Activated CD4-positive, CD25-positive, alpha-beta regulatory T cell treated with anti-CD3 and anti-CD28 coated beads, Interleukin-2, amount 50 U/mL, for 16 hours (primary cell): Measurements from ENCODE around the gene PLA2G4B.
A peak's percentile ranks its signal among the peaks of the same experiment; 100 is the strongest.

Experiments
- DNase-seq: peaks from one replicate; pipeline ENCODE4 v3.0.0-alpha.2; 2020; ENCODE audit warnings: low read depth, low spot score

PLA2G4B gene

DNA sequence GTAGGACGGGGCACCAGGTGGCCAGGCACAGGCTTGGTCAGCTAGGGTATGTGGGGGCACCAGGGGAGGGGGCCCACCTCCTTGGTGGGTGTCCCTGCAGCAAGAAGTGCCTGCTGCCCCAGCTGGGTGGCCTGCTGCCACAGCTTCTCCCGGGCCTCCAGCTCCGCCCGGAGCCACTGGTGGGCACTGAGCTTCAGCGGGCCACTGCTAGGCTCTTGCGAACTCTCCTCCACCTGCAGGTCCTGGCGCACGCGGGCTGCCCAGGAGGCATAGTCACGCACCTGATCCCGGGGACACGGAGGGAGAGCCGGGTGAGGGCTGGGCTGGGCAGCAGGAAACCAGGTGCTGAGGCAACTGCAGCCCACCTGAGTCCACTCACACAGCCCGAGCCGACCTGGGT lies 29.7 kb downstream of the PLA2G4B start:
- DNase-seq, result no peak

DNA sequence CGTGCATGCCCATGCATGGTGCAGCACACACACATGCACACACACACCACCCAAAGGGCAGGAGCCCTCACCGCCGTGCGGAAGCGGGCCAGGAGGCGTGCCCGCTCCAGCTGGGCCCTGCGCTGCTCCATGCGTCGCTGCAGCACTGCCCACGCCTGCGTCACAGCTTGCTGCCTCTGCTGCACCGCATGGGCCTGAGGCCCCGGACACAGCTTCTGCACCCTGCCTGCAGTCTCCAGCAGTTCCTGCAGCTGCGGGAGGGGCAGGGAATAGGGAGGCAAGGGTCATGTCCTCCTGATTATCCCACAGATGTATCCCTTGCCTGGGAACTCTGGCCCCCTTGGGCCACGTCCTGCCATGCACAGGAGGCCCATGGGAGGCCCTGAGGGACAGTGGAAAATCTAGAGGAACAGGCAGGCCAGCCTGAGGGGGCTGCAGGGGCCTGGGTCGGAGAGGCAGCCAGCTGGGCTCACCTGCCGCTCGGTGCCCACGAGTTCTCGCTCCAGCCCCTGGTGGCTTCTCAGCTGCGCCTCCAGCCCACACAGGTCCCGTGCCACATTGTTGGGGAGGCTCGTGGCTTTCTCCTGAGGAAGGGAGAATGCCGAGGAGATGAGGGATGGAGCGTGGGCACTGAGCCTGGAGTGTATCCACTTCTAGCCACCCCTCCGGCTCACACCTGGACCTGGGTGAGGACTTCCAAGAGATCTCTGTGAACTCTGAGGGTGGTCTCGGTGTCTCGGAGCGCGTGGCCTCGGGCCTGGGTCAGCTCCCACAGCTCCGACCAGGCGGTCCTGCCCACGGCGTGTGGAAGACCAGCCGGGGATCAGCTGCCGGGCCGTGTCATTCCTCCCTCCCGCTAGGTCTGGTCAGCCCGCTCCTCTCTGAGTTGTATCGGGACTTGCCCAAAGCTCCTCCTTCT lies 31.4 kb downstream of the PLA2G4B start:
- DNase-seq, result no peak

DNA sequence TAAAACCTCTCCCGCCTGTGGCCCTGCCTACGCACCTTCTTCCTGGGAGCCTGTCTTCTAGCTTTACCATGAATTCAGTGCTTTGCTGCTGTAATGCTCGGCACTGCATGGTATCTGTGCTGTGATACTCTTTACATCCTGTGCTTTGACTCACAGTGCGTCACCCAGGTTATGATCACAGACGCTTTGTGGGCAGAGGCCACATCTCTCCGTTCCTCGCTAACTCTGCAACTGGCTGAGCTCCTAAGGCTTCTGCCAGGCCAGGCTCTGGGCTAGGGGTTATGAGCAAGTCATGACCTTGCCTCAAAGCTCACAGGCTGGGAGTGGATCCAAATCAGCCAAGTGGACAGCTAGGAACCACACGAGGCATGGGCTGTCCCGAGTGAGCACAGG lies 32.0 kb downstream of the PLA2G4B start:
- DNase-seq, result peak; percentile 19

DNA sequence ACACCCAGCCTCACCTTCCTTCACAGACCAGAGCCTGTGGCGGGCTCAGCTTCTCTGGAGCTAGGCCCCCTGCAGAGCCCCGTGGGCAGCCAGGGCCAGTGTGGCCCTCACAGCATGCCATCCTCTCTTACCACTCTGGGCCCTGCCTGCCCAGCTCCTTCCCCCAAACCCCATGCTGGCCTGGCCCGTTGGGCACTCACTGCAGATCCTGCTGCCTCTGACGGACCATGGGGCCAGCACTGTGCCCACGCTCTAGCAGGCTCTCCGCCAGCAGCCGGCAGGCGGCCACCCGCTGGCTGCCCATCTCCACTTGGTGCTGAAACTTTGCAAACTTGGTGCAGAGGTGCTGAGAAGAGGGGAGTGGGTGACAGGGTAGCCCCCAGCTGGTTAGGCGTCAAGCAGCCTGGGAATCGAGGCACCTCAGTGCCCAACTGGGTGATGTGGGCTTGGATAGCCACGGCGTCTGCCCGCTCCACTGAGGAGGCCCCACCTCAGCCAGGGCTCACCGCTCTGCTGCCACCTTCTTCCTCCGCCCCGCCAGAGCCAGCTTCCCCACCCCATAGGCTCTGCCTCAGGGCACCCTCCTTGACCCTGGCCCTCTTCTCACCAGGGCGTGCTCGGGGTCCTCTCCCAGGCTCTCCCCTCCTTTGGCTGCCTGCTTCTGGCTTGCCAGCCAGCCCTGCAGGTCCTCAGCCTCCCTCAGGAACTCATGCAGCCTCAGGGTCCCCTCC lies 32.7 kb downstream of the PLA2G4B start:
- DNase-seq, result no peak

DNA sequence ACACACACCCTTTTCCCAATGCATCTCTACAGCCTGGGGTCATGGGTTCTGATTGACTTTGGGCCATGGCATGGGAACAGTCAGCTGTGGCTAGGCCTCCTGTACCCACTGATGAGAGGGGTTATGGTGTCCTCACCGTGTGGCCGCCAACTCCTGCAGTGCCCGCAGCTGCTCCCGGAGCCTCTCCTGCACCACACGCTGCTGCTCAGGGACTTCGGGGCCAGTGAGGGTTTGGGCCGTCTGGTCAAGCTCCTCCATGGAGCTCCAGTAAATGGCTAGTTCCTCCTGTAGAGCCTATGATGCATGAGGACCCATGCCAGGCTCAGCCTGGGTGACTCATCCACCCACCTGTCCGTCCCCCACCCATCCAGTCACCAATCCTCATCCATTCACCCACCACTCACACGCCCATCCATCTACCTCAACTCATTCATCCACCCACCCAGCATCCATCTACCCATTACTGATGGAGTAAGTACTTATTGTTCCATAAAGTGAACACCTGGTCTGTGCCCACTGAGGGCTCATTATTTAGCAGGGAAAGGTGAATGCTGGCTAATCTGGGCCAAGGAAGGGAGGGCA lies 33.6 kb downstream of the PLA2G4B start:
- no peak for DNase-seq

DNA sequence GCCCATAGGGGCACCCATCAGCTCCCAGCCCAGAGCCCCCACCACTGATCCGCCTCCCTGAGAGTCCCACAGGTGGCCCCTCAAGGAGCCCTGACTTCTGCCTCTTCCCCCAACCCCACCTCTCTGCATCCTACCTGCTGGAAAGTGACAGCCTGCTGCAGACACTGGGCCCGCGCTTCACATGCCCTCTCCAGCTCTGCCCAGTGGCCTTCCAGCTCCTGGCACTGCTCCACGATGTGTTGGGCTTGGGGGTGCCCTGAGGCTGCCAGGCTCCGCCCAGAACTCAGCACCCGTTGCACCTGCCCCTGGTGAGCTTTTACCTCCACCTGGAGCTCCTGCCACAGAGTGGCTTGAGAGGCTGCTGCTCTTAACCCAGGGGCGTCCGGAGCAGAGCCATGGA lies 35.1 kb downstream of the PLA2G4B start:
- no peak for DNase-seq

DNA sequence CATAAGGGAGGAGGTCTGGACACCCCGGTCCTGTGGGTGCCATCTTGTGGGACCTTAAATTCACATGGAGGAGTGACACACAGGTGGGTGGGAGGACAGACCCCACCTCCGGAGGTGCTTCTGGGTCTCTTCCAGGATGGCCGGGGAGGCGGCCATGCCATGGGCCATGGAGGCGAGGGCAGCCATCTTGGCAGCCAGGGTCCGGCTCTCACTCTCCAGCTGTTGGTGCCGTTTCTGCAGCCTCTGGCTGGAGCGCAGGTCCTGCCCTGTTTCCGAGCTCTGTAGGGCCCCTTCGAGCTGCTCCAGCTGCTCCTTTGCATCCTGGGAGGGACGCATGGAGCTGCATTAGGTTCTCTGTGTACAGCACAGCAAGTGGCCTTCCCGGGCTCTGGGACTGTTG lies 36.1 kb downstream of the PLA2G4B start:
- no peak for DNase-seq

DNA sequence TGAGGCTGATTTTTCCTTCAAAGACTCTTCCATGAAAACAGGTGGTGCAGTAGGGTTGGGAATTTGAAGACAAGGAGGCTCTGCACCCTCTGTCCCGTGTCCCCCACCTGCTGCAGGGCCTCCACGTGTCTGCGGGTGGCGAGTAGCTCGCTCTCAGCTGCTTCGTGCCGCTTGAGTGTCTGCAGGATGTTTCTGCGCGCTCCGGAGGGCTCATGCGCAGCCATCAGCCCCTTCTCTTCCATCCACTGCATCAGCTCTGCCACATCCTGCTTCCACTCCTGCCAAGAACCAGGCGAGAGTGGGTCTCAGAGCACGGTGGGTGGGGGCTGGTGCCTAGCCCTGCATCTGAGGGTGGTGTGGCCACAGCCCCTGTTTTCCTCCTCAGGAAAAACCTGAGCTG lies 37.4 kb downstream of the PLA2G4B start:
- no peak for DNase-seq

DNA sequence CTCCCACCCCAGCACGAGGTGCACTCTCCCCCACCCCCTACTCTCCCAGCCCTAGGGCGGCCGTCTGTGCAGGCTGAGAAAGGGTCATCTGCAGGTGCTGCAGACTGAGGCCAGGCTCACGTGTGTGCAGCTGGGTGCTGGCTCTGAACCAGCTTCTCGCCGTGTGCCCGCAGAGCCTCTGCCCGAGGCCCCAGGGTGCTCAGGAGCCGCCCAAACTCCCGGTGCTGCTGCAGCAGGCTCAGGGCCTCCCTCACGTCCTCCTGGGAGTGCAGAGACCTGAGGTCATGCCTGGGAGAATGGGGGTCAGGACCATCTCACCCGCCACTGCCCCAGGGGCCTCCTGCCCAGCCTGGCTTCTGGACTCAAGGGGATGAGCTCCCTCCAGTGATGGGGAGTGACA lies 38.0 kb downstream of the PLA2G4B start:
- no peak for DNase-seq

DNA sequence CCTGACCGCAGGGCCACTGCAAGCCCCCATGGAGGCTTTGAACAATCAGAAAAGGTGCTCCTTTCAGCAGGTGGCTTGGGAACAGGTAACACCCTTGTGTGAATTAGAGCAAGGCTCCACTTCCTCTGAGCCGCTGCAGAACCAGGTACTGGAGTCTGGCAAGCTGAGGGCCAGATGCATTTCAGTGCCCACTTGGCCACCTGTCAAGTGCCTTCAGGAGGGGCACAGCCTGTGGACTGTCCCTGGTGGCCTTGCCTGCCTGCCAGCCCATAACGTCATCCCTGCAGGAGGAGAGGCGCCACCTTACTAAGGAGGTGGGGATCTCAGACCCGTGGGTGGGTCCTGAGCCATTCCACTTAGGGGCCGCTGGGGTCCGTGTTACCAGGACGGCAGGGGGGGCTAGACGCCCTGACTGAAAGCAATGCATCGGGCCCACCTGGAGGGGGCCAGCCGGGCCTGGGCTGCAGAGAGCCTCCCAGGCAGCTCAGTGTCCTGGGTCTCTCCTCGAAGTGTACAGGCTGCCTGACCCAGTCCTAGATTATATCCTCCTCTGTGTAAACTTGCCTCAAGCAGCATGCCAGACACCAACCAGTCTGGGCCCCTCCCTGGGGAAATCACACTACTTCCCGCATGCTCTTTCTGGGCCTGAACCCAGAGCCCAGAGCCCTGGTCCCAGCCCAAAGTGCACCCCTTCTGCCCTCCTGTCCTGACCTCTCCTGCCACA lies 39.1 kb downstream of the PLA2G4B start:
- DNase-seq, result no peak

DNA sequence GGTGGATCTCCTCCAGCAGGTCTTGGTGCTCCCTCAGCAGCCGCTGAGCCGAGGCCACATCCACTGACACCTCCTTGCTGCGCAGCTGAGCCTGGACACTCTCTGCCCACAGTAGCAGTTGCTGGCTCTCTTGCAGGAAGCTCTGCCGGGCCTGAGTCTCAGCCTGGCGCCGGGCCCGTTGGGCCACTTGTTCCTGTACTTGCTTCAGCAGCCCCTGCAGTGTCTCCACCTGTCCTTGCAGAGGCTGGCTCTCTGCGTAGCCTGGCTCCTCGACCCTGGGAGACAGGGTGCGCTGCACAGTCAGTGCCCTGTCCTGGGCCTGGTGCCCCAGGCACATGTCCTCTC lies 39.7 kb downstream of the PLA2G4B start:
- no peak for DNase-seq

DNA sequence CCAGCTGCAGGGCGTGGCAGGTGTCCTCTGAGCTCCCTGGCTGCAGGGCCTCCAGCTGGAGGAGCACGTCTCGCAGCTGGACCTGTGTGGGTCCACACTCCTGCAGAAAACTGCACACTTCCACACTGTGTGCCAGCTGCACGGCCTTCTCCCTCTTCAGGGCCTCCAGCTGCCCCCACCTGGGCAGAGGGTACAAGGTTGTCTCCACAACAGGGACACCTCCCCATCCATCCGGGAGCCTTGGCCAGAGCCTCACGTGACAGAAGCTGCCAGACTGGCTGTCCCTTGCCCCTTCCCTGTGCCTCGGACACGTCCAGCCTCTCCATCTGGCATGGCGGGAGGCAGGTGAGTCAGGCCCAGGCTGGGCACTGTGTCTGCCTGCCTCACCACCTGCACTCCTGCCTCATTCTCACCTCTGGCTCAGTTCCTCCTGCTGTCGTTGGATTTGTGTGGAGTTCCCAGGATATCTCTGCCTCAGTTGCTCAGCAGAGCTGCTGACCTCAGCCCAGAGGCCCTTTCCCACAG lies 40.7 kb downstream of the PLA2G4B start:
- no peak for DNase-seq

DNA sequence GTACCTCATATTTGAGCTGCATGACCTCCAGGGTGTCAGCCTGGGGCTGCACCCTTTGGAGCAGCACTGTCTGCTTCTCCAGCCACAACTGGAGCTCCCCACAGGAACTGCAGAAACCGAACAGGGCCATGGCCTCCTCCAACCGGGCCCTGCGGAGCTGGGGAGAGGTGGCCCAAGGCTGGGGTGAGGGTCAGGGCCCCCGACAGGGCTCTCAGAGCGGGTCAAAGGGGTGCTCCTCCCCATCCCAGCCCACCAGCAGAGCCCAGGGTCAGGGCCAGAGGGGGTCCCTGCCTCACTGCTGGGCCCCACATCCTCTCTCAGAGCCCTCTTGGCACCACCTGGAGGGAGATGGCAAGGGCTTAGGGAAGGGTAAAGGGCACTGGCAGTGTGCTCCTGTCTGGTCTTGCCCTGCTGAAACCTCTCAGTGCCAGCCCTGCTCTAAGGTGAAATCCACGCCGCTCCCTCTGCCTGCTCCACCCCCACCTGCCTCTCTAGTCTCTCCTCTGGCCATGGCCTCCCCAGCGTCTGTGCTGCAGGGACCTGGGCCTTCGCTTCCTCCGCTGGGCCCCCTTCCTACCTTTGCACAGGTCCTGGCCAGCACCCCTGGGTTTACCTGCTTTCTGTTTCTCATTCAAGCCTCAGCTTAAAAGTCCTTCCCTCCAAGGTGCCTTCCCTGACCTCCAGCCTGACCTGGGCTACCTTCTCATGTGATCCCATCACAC lies 41.7 kb downstream of the PLA2G4B start:
- DNase-seq, result no peak

DNA sequence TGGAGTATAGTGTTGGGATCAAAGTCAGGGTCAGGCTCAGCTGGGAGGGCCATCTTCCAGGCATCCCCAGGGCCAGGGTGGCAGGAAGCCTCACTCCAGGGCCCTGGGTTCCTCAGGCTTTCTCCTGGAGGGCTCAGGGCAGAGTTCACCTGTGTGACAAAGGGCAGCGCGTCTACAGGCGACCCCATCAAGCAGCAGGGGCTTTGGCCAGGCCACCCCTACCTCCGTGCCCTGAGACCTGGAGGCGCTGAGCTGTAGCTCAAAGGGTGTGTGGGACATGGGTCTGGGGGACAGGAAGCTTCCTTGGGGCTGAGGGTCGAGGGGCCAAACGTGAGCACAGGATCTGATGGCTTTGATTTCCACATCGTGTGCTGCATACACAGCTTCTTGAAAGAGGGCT lies 42.4 kb downstream of the PLA2G4B start:
- no peak for DNase-seq

DNA sequence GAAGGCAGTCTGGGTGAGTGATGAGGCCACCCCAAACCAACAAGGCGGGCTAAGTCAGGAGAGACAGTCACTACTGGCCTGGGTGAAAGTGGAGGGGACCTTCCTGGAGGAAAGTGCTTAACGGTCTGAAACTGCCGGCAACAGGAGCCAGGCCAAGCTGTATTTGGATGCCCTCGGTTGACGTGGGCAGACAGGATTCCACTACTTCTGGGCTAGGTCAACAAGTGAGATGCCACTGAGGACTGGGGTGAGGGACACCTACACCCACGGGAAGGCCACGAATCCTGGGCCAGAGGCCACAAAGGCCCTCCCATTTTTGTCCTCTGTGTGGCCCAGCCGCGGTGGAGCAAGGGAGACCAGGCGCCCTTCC lies 42.9 kb downstream of the PLA2G4B start:
- no peak for DNase-seq

DNA sequence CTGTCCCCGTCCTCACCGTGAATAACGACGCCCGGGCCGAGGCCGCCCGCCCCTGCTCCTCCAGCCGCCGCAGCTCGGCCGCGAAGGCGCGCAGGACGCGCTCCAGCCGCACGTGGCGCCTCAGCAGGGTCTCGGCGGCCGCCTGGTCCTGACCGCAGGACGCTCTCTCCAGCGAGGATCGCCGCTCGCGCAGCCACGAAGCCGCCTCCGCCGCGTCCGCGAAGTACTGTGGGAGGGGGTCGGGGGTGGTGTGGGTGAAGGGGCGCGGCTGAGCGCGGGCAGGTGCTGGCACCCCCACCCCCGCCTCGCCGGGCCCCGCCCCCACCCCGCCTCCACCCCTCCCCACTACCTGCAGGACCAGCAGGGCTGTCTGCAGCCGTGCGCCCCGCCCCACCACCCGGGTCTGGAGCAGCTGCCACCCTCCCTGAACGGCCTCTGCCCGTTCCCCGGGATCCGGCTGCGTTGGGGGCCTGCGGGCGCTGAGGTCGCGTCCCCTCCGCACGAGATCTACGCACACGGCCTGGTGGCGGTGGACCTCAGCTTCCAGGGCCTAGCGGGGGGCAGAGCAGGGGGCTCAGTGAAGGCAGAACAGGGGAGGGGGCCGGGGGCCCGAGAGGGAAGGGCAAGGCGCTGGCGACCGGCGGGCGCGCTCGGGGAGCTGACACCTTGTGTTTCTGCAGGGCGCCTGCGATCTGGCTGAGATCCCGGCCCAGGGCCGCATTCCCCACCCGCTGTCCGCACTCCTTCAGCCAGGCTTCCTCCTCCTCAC lies 43.5 kb downstream of the PLA2G4B start:
- DNase-seq, result no peak

DNA sequence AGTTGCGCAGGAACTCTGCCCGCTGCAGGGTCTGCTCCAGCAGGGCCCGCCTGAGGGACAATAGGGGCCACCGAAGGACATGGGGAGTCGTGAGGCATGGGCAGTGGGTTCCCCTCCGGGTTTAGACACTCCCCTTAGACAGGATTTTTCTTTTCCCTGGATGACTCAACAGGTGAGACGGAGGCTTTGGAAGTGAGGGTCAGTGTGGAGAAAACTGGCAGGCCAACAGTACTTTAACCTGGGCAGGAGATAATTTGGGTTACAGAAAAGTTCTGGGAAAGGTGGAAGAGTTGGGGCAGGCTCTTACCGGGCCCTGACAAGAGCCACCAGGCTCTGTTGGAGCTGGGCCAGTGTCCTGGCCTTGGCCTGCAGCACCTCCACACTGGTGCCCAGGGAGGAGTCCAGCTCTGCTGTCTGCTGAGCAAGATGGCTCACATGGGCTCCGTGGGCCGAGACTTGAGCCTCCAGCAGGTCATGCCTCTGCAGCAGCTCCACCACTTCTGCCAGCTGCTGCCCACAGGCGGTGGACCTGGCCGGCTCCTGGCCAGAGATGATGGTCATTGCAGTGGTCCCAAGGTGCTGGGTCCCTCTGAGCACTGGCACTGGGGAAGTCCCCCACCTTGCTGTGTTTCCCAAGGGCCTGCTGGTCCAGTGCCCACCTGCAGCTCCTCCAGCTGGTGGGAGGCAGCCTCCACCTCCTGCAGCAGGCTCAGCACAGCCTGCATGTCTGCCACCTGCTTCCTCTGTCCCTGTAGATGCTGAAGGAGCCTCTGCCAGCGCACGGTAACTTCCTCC lies 44.2 kb downstream of the PLA2G4B start:
- DNase-seq, result no peak

DNA sequence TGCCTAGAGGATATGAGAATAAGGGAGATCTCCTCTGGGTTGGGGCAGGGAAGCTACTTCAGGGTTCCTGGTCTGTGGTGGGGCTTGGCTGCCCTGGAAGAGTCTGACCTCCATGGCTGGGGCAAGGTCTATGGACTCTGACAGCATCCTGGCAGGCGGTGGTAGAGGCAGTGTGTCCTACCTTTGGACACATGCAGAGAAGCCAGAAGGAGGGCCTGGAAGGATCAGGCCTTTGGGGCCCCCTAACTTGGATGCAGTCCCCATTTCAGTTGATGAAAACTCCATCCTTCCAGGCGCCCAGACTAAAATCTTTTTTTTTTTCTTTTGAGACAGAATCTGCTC lies 44.8 kb downstream of the PLA2G4B start:
- no peak for DNase-seq

DNA sequence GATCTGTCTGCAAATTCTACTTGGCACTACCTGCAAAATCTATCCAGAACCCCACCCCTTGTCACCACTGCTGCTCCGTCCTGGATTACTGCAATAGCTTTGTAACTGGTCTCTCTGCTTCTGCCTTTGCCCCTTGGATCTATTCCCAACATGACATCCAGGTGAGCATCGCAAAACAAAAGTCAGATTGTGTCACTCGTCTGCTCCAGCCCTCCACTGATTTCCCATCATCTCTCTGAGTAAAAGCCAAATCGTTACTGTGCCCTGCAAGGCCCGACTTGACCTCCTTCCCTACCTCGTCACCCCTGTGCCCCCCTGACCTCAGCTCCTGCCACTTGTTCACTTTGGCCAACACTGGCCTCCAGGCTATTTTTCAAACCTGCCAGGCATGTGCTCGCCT lies 45.8 kb downstream of the PLA2G4B start:
- DNase-seq, result no peak

DNA sequence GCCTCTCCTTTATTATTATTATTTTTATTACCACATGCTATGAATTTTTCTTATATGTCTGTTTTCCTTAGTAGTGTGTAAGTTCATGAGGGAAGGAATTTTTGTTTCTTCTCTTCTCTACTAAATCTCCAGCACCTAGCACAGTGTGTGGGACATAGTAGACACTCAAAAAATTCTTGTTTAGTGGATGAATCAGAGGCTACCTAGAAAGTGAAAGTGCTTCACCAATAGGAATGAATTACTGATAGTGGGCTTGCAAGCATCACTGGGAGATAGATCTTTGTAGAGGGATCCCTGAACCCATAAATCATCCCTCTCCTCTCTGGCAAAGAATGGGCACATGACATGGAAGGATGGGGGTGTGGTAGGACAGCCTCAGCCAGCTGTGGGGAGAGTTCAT lies 46.7 kb downstream of the PLA2G4B start:
- DNase-seq, result no peak
